NB4 (cell line): ENCODE measurements around the gene PHACTR1.

Experiments used
- DNase-seq: peaks from one replicate; pipeline ENCODE4 v3.0.0; 2010; ENCODE audit warnings: low read depth
- H3K4me3 ChIP-seq: one replicate; pipeline ENCODE4 v1.5.1; 2011; ENCODE audit warnings: mild to moderate bottlenecking, low read depth, low read length, moderate library complexity
- MYC ChIP-seq: IDR thresholded peaks from 2 replicates; pipeline ENCODE4 v1.6.1; 2011; ENCODE audit warnings: low read depth, low read length
- POLR2A ChIP-seq: IDR thresholded peaks from 2 replicates; pipeline ENCODE4 v1.6.1; 2011; ENCODE audit warnings: mild to moderate bottlenecking; ENCODE audit not compliant: insufficient read length; ENCODE audit errors: extremely low read depth
- TF ChIP-seq, protein P1 (sequence below): IDR thresholded peaks from 2 replicates; pipeline ENCODE4 v1.6.1; 2011; ENCODE audit warnings: low read depth, low read length
- TF ChIP-seq, protein P2 (sequence below): IDR thresholded peaks from one replicate; pipeline ENCODE4 v1.5.1; 2012; ENCODE audit warnings: low read depth, low read length

PHACTR1 gene

GRCh38 chr6:13044896-13045295 is 328.3 kb downstream of the PHACTR1 start:
- no peak overlapping the region for H3K4me3 ChIP-seq
- TF ChIP-seq, protein P1, sequence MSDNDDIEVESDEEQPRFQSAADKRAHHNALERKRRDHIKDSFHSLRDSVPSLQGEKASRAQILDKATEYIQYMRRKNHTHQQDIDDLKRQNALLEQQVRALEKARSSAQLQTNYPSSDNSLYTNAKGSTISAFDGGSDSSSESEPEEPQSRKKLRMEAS = no peak
- TF ChIP-seq, protein P2, sequence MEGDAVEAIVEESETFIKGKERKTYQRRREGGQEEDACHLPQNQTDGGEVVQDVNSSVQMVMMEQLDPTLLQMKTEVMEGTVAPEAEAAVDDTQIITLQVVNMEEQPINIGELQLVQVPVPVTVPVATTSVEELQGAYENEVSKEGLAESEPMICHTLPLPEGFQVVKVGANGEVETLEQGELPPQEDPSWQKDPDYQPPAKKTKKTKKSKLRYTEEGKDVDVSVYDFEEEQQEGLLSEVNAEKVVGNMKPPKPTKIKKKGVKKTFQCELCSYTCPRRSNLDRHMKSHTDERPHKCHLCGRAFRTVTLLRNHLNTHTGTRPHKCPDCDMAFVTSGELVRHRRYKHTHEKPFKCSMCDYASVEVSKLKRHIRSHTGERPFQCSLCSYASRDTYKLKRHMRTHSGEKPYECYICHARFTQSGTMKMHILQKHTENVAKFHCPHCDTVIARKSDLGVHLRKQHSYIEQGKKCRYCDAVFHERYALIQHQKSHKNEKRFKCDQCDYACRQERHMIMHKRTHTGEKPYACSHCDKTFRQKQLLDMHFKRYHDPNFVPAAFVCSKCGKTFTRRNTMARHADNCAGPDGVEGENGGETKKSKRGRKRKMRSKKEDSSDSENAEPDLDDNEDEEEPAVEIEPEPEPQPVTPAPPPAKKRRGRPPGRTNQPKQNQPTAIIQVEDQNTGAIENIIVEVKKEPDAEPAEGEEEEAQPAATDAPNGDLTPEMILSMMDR = no peak
- TF ChIP-seq POLR2A (no peak), MYC (no peak)

DNA sequence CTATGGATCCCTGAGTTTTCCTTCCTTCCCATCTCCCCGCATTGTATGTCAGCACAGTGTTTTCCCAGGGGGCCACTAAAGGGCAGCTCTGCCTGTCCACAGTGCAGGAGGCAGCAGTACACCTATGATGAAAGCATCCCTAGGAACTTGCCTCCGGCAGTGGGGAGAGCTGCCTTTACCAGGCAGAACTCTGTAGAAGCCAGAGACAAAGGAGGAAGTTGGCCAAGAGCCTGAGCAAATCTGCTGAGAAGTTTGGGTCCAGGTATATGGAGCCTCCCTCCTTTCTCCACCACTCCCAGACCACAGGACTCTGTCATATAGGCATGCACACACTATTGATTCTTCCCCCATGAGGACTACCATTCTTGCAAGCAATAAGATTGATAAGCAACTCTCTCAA is 329.1 kb downstream of the PHACTR1 start:
- TF ChIP-seq, protein P2 = no peak
- no peak for TF ChIP-seq MYC
- no peak overlapping the region for H3K4me3 ChIP-seq
- peak; percentile 15 for DNase-seq

More at GRCh38 chr6:13044896-13045295, 328.3 kb downstream of the PHACTR1 start:
- DNase-seq = no peak

GRCh38 chr6:13046084-13046483 is 329.5 kb downstream of the PHACTR1 start:
- H3K4me3 ChIP-seq = no peak overlapping the region
- no peak for DNase-seq
- TF ChIP-seq, protein P2 = no peak
- TF ChIP-seq POLR2A (no peak), MYC (no peak)
- TF ChIP-seq, protein P1 = no peak

GRCh38 chr6:13048113-13048512 is 331.5 kb downstream of the PHACTR1 start:
- no peak for DNase-seq
- H3K4me3 ChIP-seq = no peak overlapping the region
- TF ChIP-seq MYC = no peak
- TF ChIP-seq, protein P1 = no peak
- TF ChIP-seq, protein P2 = no peak

GRCh38 chr6:13049666-13050254 is 333.2 kb downstream of the PHACTR1 start:
- no peak for TF ChIP-seq POLR2A
- TF ChIP-seq, protein P2 = no peak
- no peak for TF ChIP-seq MYC
- TF ChIP-seq, protein P1 = no peak
- no peak overlapping the region for H3K4me3 ChIP-seq
- DNase-seq = no peak

DNA sequence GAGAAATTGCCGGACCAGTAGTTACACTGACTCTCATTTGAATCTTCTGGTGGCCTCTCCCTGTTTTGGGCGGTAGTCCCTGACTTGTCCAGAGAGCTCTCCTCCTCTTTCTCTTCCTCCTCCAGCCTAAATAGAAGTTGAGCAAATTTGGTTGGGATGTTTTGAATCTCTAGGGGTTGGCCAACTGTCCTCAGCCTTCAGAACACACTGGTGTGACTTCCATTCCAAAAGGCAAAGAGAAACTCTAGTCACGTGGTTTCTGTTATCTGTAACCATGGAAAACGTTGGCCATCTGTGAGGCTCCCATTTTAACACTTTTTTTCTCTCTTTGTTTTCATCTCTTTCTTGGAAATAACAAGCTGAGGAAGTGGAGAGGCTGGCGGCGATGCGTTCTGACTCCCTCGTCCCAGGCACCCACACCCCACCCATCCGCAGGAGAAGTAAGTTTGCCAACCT is 336.5 kb downstream of the PHACTR1 start:
- no peak for DNase-seq
- TF ChIP-seq, protein P1 = no peak
- no peak for TF ChIP-seq POLR2A
- TF ChIP-seq MYC = no peak
- TF ChIP-seq, protein P2 = no peak
- H3K4me3 ChIP-seq = no peak overlapping the region
